Measurements from ENCODE around the gene LRMDA. TPM values are rescaled to one million over a fixed set of nuclear protein-coding genes. Genes with fewer than 3 reads are reported as not detected.

LRMDA gene
- total RNA-seq, 2 experiments from 2014 or later = not detected

- Histone ChIP-seq H4K20me1 (ENCODE audit: insufficient read depth, low read length) (no peaks in the 10 kb centered on the region; the same call in 1 of the 2 replicates), H3K27ac (ENCODE audit: low read depth, low read length, poor library complexity, severe bottlenecking) (no peak overlapping the region), H3K36me3 (ENCODE audit: insufficient read depth, low read length) (no peaks in the 10 kb centered on the region), H2AFZ (ENCODE audit: low read length) (no peak overlapping the region), H3K4me2 (ENCODE audit: low read length) (no peak overlapping the region), H3K9me3 (ENCODE audit: low read length) (no peaks in the 10 kb centered on the region), H3K4me1 (ENCODE audit: insufficient read depth, low read length, poor library complexity, severe bottlenecking) (no peaks in the 10 kb centered on the region), H3K9me2 (ENCODE audit: insufficient read depth, low read length) (no peaks in the 10 kb centered on the region), H3K79me2 (ENCODE audit: insufficient read depth, low read depth, low read length) (no peaks in the 10 kb centered on the region), H3K4me3 (ENCODE audit: low read depth, low read length, poor library complexity, severe bottlenecking) (no peak overlapping the region)
- ChIA-PET CTCF (ENCODE audit: unreplicated experiment) (no interaction called here), POLR2A (interaction anchor here (1.0 kb wide), 1 partner anchor 12 kb away, joined by 3 read pairs; no protein-coding TSS in a partner anchor)
- TF ChIP-seq EZH2phosphoT487 (IDR thresholded peaks at IDR 0.05; ENCODE audit: borderline replicate concordance, low read depth, low read length) (no peak), CTCF (conservative IDR thresholded peaks at IDR 0.05; ENCODE audit: low read length) (no peak)
- no TSS peak for BruUV-seq (replicated peaks)
- no peak for DNase-seq (ENCODE audit: low spot score)
- intact Hi-C loops (cut with micrococcal nuclease; ENCODE audit: unreplicated experiment) = no loop called here
Observed at GRCh38 chr10:75916906-75917305, 485.5 kb downstream of the LRMDA start.

GRCh38 chr10:75919913-75920312 is 488.5 kb downstream of the LRMDA start:
- CTCF ChIA-PET (ENCODE audit: unreplicated experiment) = no interaction called here

More at GRCh38 chr10:75919913-75920312, 488.5 kb downstream of the LRMDA start:
- DNase-seq (ENCODE audit: low spot score) = no peak
- H3K9me2 ChIP-seq (ENCODE audit: insufficient read depth, low read length) = no peaks in the 10 kb centered on the region
- H3K4me3 ChIP-seq (ENCODE audit: low read depth, low read length, poor library complexity, severe bottlenecking) = no peak overlapping the region
- no peak for TF ChIP-seq EZH2phosphoT487 (IDR thresholded peaks at IDR 0.05; ENCODE audit: borderline replicate concordance, low read depth, low read length)
- TF ChIP-seq CTCF (conservative IDR thresholded peaks at IDR 0.05; ENCODE audit: low read length) = no peak
- no peaks in the 10 kb centered on the region for H3K9me3 ChIP-seq (ENCODE audit: low read length)
- H3K4me1 ChIP-seq (ENCODE audit: insufficient read depth, low read length, poor library complexity, severe bottlenecking) = no peaks in the 10 kb centered on the region
- no peaks in the 10 kb centered on the region for H3K36me3 ChIP-seq (ENCODE audit: insufficient read depth, low read length)
- no peaks in the 10 kb centered on the region; the same call in 1 of the 2 replicates for H4K20me1 ChIP-seq (ENCODE audit: insufficient read depth, low read length)
- no TSS peak for BruUV-seq (replicated peaks)
- H2AFZ ChIP-seq (ENCODE audit: low read length) = no peak overlapping the region
- intact Hi-C loops (cut with micrococcal nuclease; ENCODE audit: unreplicated experiment) = no loop called here
- H3K4me2 ChIP-seq (ENCODE audit: low read length) = no peak overlapping the region
- H3K27ac ChIP-seq (ENCODE audit: low read depth, low read length, poor library complexity, severe bottlenecking) = no peak overlapping the region
- no peaks in the 10 kb centered on the region for H3K79me2 ChIP-seq (ENCODE audit: insufficient read depth, low read depth, low read length)
- POLR2A ChIA-PET = no interaction called here

Measured in OCI-LY7 (cell line).